GM12864 (cell line): Measurements from ENCODE around the gene CCL17.
A peak's percentile ranks its signal among the peaks of the same experiment; 100 is the strongest.

Experiments
- DNase-seq: peaks from one replicate; pipeline ENCODE4 v3.0.0-alpha.2; 2011; ENCODE audit warnings: low read depth
- H3K4me3 ChIP-seq: 2 replicates; pipeline ENCODE4 v1.5.1; 2011; ENCODE audit warnings: mild to moderate bottlenecking, low read depth, low read length, control low read depth
- TF ChIP-seq, protein P1 (sequence below): IDR thresholded peaks from 2 replicates; pipeline ENCODE4 v1.5.1; 2011; ENCODE audit warnings: low read depth, mild to moderate bottlenecking, moderate library complexity, low read length, control low read depth, inconsistent platforms; ENCODE audit errors: missing control alignments

Gene CCL17

DNA sequence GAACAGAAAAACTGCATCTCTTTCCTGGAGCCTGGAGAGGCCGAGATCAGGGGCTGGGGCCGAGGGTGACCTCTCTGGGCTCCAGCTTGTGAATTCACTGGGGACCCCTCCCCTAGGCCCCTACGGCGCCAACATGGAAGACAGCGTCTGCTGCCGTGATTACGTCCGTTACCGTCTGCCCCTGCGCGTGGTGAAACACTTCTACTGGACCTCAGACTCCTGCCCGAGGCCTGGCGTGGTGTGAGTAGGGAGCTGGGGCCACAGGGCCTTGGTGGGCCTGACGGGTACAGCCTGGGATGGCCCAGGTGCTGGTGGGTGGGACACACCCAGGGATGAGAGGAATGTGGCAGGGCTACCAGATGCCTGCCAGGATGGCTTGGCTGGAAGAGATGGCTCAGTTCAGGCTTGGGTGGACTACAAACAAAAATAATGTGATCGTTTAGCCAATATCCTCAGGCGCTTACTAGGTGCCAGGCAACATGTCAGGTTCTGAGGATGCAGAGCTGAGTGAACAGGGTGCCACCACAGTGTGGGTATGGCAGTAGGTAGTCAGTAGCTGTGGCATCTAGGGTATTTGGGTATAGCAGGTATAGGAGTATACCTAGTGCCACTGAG is 44.1 kb upstream of the CCL17 start:
- no peak for DNase-seq
- TF ChIP-seq, protein P1, sequence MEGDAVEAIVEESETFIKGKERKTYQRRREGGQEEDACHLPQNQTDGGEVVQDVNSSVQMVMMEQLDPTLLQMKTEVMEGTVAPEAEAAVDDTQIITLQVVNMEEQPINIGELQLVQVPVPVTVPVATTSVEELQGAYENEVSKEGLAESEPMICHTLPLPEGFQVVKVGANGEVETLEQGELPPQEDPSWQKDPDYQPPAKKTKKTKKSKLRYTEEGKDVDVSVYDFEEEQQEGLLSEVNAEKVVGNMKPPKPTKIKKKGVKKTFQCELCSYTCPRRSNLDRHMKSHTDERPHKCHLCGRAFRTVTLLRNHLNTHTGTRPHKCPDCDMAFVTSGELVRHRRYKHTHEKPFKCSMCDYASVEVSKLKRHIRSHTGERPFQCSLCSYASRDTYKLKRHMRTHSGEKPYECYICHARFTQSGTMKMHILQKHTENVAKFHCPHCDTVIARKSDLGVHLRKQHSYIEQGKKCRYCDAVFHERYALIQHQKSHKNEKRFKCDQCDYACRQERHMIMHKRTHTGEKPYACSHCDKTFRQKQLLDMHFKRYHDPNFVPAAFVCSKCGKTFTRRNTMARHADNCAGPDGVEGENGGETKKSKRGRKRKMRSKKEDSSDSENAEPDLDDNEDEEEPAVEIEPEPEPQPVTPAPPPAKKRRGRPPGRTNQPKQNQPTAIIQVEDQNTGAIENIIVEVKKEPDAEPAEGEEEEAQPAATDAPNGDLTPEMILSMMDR = no peak
- H3K4me3 ChIP-seq = peak overlapping the region; percentile 62

DNA sequence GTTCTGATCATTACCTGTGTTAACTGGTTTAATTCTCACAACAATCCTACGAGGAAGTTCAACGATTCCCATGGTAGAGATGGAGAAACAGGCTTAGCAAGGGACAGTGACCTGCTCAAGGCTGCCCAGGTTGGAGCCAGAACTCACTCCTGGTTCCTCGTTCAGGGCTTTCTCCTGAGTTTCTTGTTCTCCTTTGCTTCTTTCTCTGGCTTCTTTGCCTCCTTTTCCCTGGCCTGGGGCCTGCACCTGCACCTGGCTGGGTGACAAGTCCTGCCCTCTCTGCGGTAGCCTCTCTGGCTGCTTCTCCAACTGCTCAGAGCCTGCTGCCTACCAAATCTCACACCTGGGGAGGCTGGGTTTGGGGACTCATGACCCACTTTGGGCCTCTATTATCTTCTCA is 43.2 kb upstream of the CCL17 start:
- no peak for DNase-seq
- peak overlapping the region; percentile 34 for H3K4me3 ChIP-seq

DNA sequence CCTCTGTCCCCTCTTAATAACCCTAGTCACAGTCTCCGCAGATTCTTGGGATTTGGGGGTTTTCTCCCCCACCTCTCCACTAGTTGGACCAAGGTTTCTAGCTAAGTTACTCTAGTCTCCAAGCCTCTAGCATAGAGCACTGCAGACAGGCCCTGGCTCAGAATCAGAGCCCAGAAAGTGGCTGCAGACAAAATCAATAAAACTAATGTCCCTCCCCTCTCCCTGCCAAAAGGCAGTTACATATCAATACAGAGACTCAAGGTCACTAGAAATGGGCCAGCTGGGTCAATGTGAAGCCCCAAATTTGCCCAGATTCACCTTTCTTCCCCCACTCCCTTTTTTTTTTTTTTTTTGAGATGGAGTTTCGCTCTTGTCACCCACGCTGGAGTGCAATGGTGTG is 40.4 kb upstream of the CCL17 start:
- DNase-seq = no peak
- TF ChIP-seq, protein P1 = no peak
- H3K4me3 ChIP-seq = no peak overlapping the region

More for the DNA sequence above, 43.2 kb upstream of the CCL17 start:
- TF ChIP-seq, protein P1 = no peak

DNA sequence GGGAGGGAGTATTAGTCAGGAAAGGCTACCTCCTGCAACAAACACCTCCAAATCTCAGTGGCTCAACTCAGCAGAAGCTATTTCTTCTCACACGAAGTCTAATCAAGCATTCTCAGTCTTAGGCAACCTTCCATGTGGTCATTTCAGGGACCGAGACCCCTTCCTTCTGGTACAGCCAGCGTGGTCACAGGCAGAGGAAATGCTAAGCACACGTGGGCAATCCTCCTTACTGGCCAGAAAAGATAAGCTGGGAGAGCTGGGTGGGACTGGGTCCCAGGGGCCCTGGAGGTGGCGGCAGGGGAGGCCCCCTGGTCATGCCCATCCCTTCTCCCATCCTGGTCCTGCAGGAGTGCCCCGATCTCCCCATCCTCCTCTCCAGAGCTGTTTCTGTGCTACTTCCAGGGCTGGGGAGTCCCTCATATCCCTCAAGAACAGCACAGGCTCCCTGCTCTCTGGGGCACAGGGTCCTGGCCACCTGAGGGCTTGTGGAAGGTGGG is 38.0 kb upstream of the CCL17 start:
- TF ChIP-seq, protein P1 = no peak
- DNase-seq = no peak
- no peak overlapping the region for H3K4me3 ChIP-seq

DNA sequence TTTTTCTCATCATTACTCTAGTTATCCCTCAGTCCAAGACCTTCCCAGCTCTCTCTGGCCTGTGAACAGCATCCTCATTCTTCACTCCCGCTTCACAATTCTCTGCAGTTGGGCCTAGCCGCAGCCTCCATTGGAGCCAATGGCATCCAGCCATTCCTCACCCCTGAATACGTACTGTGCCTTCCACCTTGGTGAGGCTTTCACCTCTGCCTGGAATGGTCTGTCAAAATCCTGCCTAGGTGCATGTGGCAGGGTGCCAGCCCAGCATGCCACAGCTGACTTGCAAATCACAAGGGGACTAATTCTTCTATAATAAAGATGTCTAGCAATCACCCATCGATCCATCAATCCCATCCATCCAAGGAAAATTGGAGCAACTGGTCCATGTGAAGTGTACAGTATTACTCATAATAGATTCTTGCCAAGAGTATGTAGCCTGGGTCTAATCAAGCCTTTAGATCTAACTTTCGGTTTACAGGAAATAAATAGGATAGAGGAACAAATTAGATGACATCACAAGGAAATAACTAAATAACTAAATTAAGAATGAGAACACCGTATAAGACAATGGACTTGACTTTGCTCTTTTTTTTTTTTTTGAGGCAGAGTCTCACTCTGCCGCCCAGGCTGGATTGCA is 37.3 kb upstream of the CCL17 start:
- TF ChIP-seq, protein P1 = no peak
- DNase-seq = no peak
- H3K4me3 ChIP-seq = no peak overlapping the region

DNA sequence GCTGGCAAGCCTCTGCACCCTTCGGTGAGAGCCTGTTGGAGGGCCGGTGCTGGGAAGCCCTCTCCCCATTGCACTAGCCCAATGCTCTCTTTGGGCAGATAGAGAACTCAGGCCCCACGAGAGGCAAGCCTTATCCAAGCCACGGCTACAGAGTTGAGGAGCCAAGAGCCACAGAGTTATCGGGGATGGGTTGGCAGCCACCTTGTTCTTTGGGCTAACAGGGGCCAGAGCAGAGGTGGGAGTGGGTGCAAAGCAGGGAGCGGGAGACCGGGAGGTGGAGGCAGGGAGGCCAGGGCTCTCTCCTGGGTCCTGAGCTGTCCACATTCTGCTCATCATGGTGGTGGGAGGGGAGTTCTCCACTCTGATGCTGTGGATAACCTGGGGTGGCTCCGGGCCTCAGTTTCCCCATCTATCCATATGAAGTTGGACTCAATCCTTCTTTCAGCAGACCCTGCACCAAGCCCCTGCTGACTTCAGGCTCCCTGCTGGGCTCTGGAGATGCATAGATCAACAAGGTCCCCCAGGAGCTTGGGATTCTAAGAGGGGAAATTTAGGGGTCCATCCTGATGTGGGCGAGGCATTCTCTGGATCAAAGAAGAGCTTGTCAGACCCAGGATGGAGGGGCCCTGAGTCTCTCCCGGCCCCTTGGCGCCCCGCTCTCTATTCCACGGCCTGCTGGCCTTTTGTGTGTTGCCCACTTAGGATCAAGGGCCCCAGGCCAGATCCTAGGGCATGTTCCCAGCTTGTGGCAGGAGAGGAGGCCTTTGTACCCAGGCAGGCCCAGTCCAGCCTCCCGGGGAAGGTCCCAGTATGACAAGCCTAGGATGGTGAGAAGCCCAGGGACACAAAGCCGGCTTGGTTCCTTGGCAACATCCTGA is 32.8 kb upstream of the CCL17 start:
- TF ChIP-seq, protein P1 = no peak
- no peak for DNase-seq

More for the DNA sequence above, 32.8 kb upstream of the CCL17 start:
- H3K4me3 ChIP-seq = no peak overlapping the region
